ENCODE results near the gene ZNF488. TPM values are rescaled to one million over a fixed set of nuclear protein-coding genes. Genes with fewer than 3 reads are reported as not detected.

The ZNF488 gene
- polyA plus RNA-seq, 1 experiment: 0.15 TPM

DNA sequence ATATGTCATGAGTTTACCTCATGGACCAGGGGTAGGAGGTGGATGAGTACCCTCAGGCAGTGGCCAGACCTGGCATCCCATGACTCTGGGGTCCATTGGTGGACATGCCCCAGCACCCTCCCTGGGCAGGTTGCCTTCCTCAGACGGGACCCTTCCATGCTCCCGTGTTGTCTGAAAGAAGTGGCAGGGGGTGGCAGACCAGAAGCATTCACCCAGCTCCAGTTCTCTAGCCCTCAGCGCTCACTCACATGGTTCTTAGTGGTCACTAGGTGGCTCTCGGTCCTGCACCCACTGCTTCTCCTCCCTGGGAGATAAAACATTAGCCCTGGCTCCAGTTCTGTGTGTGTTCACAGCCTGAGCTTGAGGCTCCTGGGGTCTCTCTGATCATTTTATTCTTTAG lies 29.9 kb downstream of the ZNF488 start:
- DNase-seq (ENCODE audit: low read depth): no peak
- TF ChIP-seq, protein P1, sequence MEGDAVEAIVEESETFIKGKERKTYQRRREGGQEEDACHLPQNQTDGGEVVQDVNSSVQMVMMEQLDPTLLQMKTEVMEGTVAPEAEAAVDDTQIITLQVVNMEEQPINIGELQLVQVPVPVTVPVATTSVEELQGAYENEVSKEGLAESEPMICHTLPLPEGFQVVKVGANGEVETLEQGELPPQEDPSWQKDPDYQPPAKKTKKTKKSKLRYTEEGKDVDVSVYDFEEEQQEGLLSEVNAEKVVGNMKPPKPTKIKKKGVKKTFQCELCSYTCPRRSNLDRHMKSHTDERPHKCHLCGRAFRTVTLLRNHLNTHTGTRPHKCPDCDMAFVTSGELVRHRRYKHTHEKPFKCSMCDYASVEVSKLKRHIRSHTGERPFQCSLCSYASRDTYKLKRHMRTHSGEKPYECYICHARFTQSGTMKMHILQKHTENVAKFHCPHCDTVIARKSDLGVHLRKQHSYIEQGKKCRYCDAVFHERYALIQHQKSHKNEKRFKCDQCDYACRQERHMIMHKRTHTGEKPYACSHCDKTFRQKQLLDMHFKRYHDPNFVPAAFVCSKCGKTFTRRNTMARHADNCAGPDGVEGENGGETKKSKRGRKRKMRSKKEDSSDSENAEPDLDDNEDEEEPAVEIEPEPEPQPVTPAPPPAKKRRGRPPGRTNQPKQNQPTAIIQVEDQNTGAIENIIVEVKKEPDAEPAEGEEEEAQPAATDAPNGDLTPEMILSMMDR (IDR thresholded peaks at IDR 0.05; ENCODE audit: insufficient read depth, low read depth, low read length): peak; percentile 38
- H3K4me3 ChIP-seq (ENCODE audit: low read depth, low read length): no peak overlapping the region
- H3K27me3 ChIP-seq (ENCODE audit: control insufficient read depth, insufficient read depth, low read length): peaks cover 3% of the 10 kb centered on the region; the same call in 1 of the 2 replicates
- ChIA-PET POLR2A (no interaction called here), CTCF (interaction anchor here (1.0 to 1.5 kb wide), 4 partner anchors 10 to 330 kb away, joined by 3 to 7 read pairs (median 4); no protein-coding TSS in a partner anchor)
- H3K36me3 ChIP-seq (ENCODE audit: control insufficient read depth, insufficient read depth, low read length): no peaks in the 10 kb centered on the region

GRCh38 chr10:47353351-47353750 lies 30.7 kb downstream of the ZNF488 start:
- H3K4me3 ChIP-seq (ENCODE audit: low read depth, low read length): no peak overlapping the region
- no peaks in the 10 kb centered on the region for H3K36me3 ChIP-seq (ENCODE audit: control insufficient read depth, insufficient read depth, low read length)
- ChIA-PET POLR2A (no interaction called here), CTCF (interaction anchor here (0.9 to 2.3 kb wide), 7 partner anchors 8 to 329 kb away, joined by 3 to 11 read pairs (median 3); no protein-coding TSS in a partner anchor)
- no peak for DNase-seq (ENCODE audit: low read depth)
- H3K27me3 ChIP-seq (ENCODE audit: control insufficient read depth, insufficient read depth, low read length): peaks cover 3% of the 10 kb centered on the region; the same call in 1 of the 2 replicates
- TF ChIP-seq, protein P1 (IDR thresholded peaks at IDR 0.05; ENCODE audit: insufficient read depth, low read depth, low read length): no peak

DNA sequence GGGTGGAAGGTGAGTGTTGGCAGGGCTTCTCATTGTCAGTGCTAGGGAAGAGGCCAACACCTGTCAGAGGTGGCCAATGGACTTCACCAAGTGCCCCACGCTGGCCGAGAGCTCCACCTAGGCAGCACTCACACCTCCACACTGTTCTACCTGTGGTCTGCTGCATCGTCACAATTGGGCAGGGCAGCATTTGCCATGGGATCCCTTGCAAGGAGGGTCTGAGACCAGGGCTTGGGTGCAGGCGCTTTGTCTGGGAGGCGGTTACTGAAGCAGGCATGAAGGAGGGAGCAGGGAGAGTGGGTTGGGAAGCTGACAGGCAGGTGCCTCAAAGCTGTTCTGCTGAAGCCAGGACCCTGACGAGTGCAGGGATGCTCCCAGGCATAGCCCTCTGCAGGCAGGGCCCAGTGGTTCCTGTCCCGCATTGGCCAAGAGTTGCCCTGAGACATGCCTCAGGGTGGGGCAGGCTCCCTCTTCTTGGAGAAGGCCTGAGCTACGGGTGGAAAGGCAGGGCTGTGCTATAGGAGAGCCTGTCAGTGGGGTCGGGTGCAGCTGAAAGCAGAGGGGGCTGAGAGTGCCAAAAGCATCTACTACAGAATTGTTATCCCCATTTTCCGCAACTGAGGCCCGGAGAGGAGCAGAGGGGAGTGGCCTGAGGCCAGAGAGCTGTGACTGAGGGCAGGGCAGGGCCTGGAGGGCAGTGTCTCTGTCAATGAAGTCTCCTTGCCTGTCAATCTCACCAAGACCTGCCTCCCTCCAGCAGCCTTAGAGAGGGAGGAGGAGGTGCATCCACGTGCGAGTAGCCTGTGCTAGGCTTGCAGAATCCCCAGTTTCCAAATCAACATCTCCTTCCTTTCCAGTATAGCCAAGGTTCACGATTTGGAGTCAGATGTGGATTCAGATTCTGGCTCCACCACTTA lies 31.9 kb downstream of the ZNF488 start:
- ChIA-PET POLR2A (no interaction called here), CTCF (interaction anchor here (0.8 to 2.3 kb wide), 5 partner anchors 9 to 359 kb away, joined by 3 to 11 read pairs (median 4); no protein-coding TSS in a partner anchor)
- no peak overlapping the region for H3K4me3 ChIP-seq (ENCODE audit: low read depth, low read length)
- no peaks in the 10 kb centered on the region for H3K36me3 ChIP-seq (ENCODE audit: control insufficient read depth, insufficient read depth, low read length)
- peaks cover 6% of the 10 kb centered on the region; the same call in 1 of the 2 replicates for H3K27me3 ChIP-seq (ENCODE audit: control insufficient read depth, insufficient read depth, low read length)
- TF ChIP-seq, protein P1 (IDR thresholded peaks at IDR 0.05; ENCODE audit: insufficient read depth, low read depth, low read length): no peak
- DNase-seq (ENCODE audit: low read depth): no peak

DNA sequence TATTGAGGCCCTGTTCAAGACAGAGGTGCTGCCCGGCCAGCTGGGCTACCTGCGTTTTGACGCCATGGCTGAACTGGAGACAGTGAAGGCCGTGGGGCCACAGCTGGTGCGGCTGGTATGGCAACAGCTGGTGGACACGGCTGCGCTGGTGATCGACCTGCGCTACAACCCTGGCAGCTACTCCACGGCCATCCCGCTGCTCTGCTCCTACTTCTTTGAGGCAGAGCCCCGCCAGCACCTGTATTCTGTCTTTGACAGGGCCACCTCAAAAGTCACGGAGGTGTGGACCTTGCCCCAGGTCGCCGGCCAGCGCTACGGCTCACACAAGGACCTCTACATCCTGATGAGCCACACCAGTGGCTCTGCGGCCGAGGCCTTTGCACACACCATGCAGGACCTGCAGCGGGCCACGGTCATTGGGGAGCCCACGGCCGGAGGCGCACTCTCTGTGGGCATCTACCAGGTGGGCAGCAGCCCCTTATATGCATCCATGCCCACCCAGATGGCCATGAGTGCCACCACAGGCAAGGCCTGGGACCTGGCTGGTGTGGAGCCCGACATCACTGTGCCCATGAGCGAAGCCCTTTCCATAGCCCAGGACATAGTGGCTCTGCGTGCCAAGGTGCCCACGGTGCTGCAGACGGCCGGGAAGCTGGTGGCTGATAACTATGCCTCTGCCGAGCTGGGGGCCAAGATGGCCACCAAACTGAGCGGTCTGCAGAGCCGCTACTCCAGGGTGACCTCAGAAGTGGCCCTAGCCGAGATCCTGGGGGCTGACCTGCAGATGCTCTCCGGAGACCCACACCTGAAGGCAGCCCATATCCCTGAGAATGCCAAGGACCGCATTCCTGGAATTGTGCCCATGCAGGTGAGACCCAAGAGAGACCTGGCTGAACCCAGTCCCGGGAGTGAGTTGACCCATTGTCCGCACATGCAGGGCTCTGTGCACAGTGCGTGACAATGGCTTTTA lies 33.1 kb downstream of the ZNF488 start:
- Histone ChIP-seq H3K36me3 (ENCODE audit: control insufficient read depth, insufficient read depth, low read length) (no peaks in the 10 kb centered on the region), H3K4me3 (ENCODE audit: low read depth, low read length) (no peak overlapping the region), H3K27me3 (ENCODE audit: control insufficient read depth, insufficient read depth, low read length) (peaks cover 6% of the 10 kb centered on the region; the same call in 1 of the 2 replicates)
- ChIA-PET CTCF (interaction anchor here (2.3 kb wide), 1 partner anchor 10 kb away, joined by 11 read pairs; no protein-coding TSS in a partner anchor), POLR2A (no interaction called here)
- no peak for DNase-seq (ENCODE audit: low read depth)
- TF ChIP-seq, protein P1 (IDR thresholded peaks at IDR 0.05; ENCODE audit: insufficient read depth, low read depth, low read length): no peak
